Activated CD8-positive, alpha-beta memory T cell treated with anti-CD3 and anti-CD28 coated beads for 36 hours (primary cell): ENCODE data around the gene ACP1. TPM values are rescaled to one million over a fixed set of nuclear protein-coding genes. Genes with fewer than 3 reads are reported as not detected.
"Not testable (repeated sequence)": the region's sequence is repeated elsewhere in the genome, so short reads cannot be mapped to it uniquely, and the experiment has no call there.

Experiments
- CTCF ChIA-PET: fragments of 350-600 bp; sonication (Branson Sonifier 250); formaldehyde crosslinking; loops from one replicate; lab custom pipeline; 2021; ENCODE audit warnings: antibody characterized with exemption; lab: Charles Lee
- POLR2A ChIA-PET: fragments of 350-600 bp; sonication (Branson Sonifier 250); formaldehyde crosslinking; loops from one replicate; lab custom pipeline; 2021; ENCODE audit warnings: antibody characterized with exemption; lab: Charles Lee
- total RNA-seq, 2 experiments: library from RNA; stranded (reverse); gene quantifications; one replicate each; pipeline ENCODE4 v1.2.3, GENCODE V29; 2021

ACP1 gene
- total RNA-seq, 2 experiments from 2014 or later: 152 to 160 TPM

GRCh38 chr2:290090-290722, 25.5 kb downstream of the ACP1 start:
- POLR2A ChIA-PET: no interaction called here
- CTCF ChIA-PET: no interaction called here

DNA sequence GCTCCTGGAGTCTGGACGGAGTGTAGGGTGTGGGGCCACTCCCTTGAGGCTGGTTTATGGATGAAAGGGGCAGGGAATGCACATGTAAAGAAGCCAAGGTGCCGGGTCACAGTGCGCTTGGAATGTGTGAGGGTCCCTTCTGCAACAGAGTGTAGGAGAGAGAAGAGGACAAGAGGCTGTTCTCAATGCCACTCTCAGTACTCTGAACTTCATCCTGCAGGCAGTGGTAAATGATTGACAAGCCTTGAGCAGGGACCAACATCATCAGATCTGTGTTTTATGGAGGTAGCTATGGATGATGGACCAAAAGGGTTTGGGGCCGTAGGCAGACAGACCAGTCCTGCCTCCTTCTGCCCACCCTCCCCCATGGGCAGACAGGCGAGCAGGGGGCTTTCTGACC, 30.3 kb downstream of the ACP1 start:
- ChIA-PET CTCF (no interaction called here), POLR2A (no interaction called here)

- POLR2A ChIA-PET: no interaction called here
- CTCF ChIA-PET: no interaction called here
Measured at GRCh38 chr2:296354-296753, 31.6 kb downstream of the ACP1 start.

DNA sequence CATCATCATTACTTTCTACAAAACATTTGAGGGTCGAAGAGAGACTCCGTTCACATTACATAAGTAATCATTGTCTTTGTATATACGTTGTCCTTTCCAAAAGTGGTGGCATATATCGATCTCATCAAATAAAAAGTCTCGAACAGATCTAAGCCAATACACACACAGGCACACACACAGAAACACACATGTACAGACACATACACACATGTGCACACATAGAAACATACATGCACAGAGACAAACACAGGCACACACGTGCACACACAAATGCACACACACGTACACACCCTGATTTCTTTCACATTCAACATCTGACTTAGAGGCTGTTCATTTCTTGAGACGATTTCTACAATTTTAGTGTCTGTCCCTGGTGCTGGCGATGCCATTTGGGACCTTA, 40.6 kb downstream of the ACP1 start:
- CTCF ChIA-PET: no interaction called here

GRCh38 chr2:309148-309953, 44.6 kb downstream of the ACP1 start:
- ChIA-PET POLR2A (no interaction called here), CTCF (no interaction called here)

More for the DNA sequence above, 40.6 kb downstream of the ACP1 start:
- POLR2A ChIA-PET: interaction anchor here (0.7 kb wide), 1 partner anchor 36 kb away, joined by 3 read pairs; no protein-coding TSS in a partner anchor

- ChIA-PET CTCF (no interaction called here), POLR2A (no interaction called here)
Measured at GRCh38 chr2:309954-310510, 45.3 kb downstream of the ACP1 start.

- ChIA-PET POLR2A (no interaction called here), CTCF (no interaction called here)
Measured at GRCh38 chr2:310994-311393, 46.2 kb downstream of the ACP1 start.

DNA sequence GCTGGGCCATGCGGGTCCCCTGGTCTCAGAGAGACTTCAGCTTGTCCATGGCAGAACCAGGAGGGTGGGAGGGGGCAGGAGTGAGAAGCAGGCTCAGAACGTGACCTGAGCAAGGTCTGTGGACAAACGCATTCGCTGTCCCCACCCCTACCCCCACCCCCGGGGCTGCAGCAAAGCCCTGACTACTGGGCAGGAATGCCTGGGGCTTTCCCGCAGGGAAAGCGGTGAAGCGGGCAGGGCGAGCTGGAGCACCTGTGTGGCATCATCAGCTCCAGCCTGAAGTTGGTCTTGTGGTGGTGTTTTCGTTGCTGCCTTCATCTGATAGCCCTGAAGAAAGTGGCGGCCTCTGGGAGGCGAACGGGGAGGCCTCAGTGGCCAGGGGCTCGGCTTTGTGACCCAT, 49.2 kb downstream of the ACP1 start:
- ChIA-PET CTCF (no interaction called here), POLR2A (no interaction called here)

DNA sequence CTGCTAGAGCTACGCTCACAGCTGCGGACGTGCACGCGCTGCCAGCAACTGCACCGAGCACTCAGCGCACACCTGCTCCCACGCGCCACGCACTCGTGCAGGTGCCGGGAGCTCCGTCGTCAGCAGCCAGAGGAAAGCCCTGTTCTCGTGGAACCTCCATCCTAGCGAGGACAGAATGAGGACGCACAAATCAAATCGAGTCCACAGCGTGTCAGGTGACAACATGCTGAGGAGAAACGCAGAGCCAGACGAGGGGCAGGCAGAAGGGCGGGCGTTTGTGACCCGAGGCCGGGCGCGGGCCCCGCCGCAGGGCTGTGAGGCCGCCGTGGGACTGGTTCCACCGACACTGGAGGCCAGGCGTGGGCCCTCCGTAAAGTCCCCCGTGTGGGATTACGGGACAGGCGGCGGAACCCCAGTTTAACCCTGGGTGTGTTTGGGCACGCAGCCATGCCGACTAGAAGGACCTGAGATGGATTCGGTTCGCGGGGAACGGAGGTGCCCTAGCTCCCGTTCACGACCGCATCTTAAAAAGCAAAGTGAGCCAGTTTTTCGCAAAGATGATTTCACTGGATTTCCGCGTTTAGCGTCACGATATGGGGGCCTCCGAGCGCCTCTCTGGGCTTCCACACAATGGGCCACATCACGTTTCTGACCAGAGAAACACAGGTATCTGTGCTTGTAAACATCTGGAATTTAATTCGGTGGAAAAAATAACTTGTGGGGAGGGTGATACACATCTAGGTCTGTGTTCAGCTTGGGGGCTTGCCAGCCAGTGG, 50.0 kb downstream of the ACP1 start:
- POLR2A ChIA-PET: no interaction called here
- CTCF ChIA-PET: no interaction called here

- CTCF ChIA-PET, POLR2A ChIA-PET: not testable (repeated sequence)
Measured at GRCh38 chr2:315925-316324, 51.2 kb downstream of the ACP1 start.

- ChIA-PET POLR2A (no interaction called here), CTCF (no interaction called here)
Measured at GRCh38 chr2:316381-316780, 51.6 kb downstream of the ACP1 start.

DNA sequence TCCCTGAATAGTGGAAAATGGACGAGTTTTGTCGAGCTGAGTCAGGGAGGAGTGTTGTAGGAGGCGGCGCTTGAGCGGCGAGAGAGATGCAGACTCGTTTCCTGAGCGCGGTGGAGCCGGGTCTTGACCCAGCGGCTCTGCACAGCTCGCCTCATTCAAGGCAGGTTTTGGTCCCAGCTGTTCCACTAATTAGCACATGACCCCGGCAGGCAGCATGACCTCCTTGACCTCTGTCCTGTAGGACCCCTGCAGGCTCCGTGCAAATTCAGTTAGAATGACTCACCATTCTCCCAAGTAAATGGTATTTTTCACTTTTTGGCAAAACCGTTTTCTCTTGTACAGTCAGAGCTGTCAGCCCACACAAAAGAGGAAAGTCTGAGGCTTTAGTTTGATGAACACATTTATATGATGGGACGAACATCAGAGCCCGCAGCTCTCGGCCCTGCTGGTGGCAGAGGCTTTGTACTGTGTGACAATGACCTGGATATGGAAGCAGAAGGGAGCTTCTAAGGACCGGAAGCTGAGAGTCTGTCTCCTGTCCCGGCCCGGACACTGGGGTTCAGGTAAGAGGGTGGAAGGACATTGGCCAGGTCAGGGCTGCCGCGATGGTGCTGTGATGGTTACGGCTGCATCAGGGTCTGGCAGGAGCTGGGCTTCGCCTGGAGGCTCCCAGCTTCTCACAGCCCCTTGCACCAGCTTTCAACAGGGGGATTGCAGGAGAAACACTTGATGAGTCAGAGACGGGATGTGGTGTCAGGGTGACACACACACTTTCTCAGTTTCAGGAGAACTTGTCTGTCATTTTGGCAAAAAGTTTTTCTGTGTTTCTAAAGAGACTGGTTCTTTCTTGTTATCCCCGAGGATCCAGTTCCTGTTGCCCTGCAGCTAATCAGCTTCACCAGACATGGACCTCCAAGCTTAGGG, 53.0 kb downstream of the ACP1 start:
- ChIA-PET CTCF (interaction anchor here (1.0 kb wide), 1 partner anchor 12 kb away, joined by 4 read pairs; no protein-coding TSS in a partner anchor), POLR2A (no interaction called here)

GRCh38 chr2:319059-319600, 54.4 kb downstream of the ACP1 start:
- ChIA-PET CTCF (no interaction called here), POLR2A (no interaction called here)

DNA sequence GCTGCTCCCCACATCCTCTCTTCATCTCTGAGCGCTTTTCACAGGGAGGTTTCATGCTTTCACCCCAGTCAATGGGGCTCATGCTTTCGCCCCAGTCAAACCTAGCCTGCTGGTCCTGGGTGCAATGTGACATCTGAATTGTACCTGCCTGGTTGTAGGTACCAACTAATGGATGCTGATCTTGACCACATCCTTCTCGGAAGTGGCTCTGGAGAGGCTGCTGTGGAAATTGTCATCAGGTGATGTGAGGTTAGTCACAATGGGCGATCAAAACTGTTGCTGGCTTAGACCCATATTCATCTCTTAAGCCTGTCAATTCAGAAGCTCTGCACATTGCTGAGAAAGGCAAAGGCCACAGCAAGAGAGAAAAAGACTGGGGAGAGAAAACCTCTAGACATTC, 55.8 kb downstream of the ACP1 start:
- ChIA-PET POLR2A (no interaction called here), CTCF (no interaction called here)

DNA sequence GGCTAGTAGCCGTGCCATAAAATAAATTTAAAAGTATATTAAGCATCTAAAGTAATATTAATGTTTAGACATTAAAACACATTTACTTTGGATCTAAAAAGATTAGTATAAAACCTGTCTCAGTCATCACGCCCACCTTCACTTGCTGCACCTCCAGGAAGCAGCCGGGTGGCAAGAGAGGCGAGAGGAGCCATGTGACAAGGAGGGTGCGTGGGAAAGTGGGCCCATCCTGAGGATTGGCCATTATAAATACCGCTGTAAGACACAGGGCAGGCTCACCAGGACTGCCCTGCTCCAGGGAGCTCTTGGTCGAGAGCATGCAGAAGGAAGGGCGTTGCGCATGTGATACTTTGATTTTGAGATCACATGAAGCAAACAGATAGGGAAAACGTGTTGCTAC, 57.6 kb downstream of the ACP1 start:
- POLR2A ChIA-PET: no interaction called here
- CTCF ChIA-PET: no interaction called here

GRCh38 chr2:323035-323434, 58.3 kb downstream of the ACP1 start:
- POLR2A ChIA-PET: no interaction called here
- CTCF ChIA-PET: no interaction called here
